ENCODE measurements around the gene TPRG1L. TPM values are rescaled to one million over a fixed set of nuclear protein-coding genes. Genes with fewer than 3 reads are reported as not detected.

TPRG1L gene
- total RNA-seq, 2 donors from 2014 or later: 27.4 to 37.6 TPM

- H3K27ac ChIP-seq: no peak overlapping the region
- no peaks in the 10 kb centered on the region for H3K9me3 ChIP-seq
- TF ChIP-seq CTCF (IDR thresholded peaks at IDR 0.05): no peak
- no peak overlapping the region for H3K4me3 ChIP-seq
- H3K4me1 ChIP-seq (ENCODE audit: control insufficient read depth in 1 of 2, low read depth in 2 of 2): no peaks in the 10 kb centered on the region
- ATAC-seq (ENCODE audit: insufficient number of reproducible peaks, low FRiP score, low read depth): no peak
- H3K36me3 ChIP-seq: no peaks in the 10 kb centered on the region
- no peak for DNase-seq (ENCODE audit: low spot score)
- H3K27me3 ChIP-seq (replicated peaks; ENCODE audit: insufficient read depth): no peaks in the 10 kb centered on the region
These were observed 52.0 kb downstream of the TPRG1L start for GRCh38 chr1:3676581-3677470.

- ATAC-seq (ENCODE audit: insufficient number of reproducible peaks, low FRiP score, low read depth) (no peak), DNase-seq (ENCODE audit: low spot score) (no peak)
- Histone ChIP-seq H3K4me3 (no peak overlapping the region), H3K27me3 (replicated peaks; ENCODE audit: insufficient read depth) (no peaks in the 10 kb centered on the region), H3K4me1 (ENCODE audit: control insufficient read depth in 1 of 2, low read depth in 2 of 2) (no peaks in the 10 kb centered on the region), H3K9me3 (no peaks in the 10 kb centered on the region), H3K36me3 (no peaks in the 10 kb centered on the region), H3K27ac (no peak overlapping the region)
- no peak for TF ChIP-seq CTCF (IDR thresholded peaks at IDR 0.05)
These were observed 52.7 kb downstream of the TPRG1L start for GRCh38 chr1:3677484-3677883.

- Histone ChIP-seq H3K27ac (no peak overlapping the region), H3K27me3 (replicated peaks; ENCODE audit: insufficient read depth) (no peaks in the 10 kb centered on the region), H3K9me3 (no peaks in the 10 kb centered on the region), H3K4me1 (ENCODE audit: control insufficient read depth in 1 of 2, low read depth in 2 of 2) (no peaks in the 10 kb centered on the region), H3K4me3 (no peak overlapping the region), H3K36me3 (no peaks in the 10 kb centered on the region)
- no peak for TF ChIP-seq CTCF (IDR thresholded peaks at IDR 0.05)
- ATAC-seq (ENCODE audit: insufficient number of reproducible peaks, low FRiP score, low read depth) (no peak), DNase-seq (ENCODE audit: low spot score) (no peak)
These were observed 53.7 kb downstream of the TPRG1L start for GRCh38 chr1:3678361-3679097.

GRCh38 chr1:3679098-3679555 is 54.3 kb downstream of the TPRG1L start:
- Histone ChIP-seq H3K9me3 (no peaks in the 10 kb centered on the region), H3K36me3 (no peaks in the 10 kb centered on the region), H3K27me3 (replicated peaks; ENCODE audit: insufficient read depth) (no peaks in the 10 kb centered on the region), H3K4me1 (ENCODE audit: control insufficient read depth in 1 of 2, low read depth in 2 of 2) (no peaks in the 10 kb centered on the region), H3K4me3 (no peak overlapping the region), H3K27ac (no peak overlapping the region)
- no peak for TF ChIP-seq CTCF (IDR thresholded peaks at IDR 0.05)
- DNase-seq (ENCODE audit: low spot score) (no peak), ATAC-seq (ENCODE audit: insufficient number of reproducible peaks, low FRiP score, low read depth) (no peak)

Other genes starting within 250 kb of the TPRG1L start
- 1 to 10 TPM; 1.6 to 2.4 TPM for gene ARHGEF16, start 170.3 kb upstream of the TPRG1L start, total RNA-seq
- 100 to 1,000 TPM; 273 to 304 TPM for gene MEGF6, start 13.5 kb upstream of the TPRG1L start, total RNA-seq
- 10 to 100 TPM; 22.1 to 24.9 TPM for gene WRAP73, start 25.1 kb downstream of the TPRG1L start, total RNA-seq
- gene TP73, start 27.5 kb downstream of the TPRG1L start, total RNA-seq: not detected
- gene CCDC27, start 127.4 kb downstream of the TPRG1L start, total RNA-seq: not detected
- 1 to 10 TPM; 2.6 to 4.6 TPM for gene SMIM1, start 147.7 kb downstream of the TPRG1L start, total RNA-seq
- gene LRRC47, start 171.5 kb downstream of the TPRG1L start, total RNA-seq: 10 to 100 TPM; 36.0 to 38.2 TPM
- gene CEP104, start 232.2 kb downstream of the TPRG1L start, total RNA-seq: 10 to 100 TPM; 27.3 to 59.2 TPM
- 10 to 100 TPM in 1 of 2 donors, 1 to 10 TPM in 1; 7.8 to 20.2 TPM for gene DFFB, start 232.5 kb downstream of the TPRG1L start, total RNA-seq

Measured in thoracic aorta (tissue), 2 donors.